HG02885 (cell line): Measurements from ENCODE around the gene FOXP2.
A peak's percentile ranks its signal among the peaks of the same experiment; 100 is the strongest.
"Not testable (repeated sequence)": the region's sequence is repeated elsewhere in the genome, so short reads cannot be mapped to it uniquely, and the experiment has no call there.

Experiments
- ATAC-seq: cut with Tn5 transposase; IDR thresholded peaks from one replicate; pipeline ENCODE4 v1.9.1; 2021; ENCODE audit warnings: mild to moderate bottlenecking; ENCODE audit not compliant: unreplicated experiment, poor library complexity

FOXP2 gene

GRCh38 chr7:114569220-114569619 lies 154.6 kb downstream of the FOXP2 start:
- ATAC-seq = no peak

GRCh38 chr7:114574384-114574783 lies 159.8 kb downstream of the FOXP2 start:
- no peak for ATAC-seq

DNA sequence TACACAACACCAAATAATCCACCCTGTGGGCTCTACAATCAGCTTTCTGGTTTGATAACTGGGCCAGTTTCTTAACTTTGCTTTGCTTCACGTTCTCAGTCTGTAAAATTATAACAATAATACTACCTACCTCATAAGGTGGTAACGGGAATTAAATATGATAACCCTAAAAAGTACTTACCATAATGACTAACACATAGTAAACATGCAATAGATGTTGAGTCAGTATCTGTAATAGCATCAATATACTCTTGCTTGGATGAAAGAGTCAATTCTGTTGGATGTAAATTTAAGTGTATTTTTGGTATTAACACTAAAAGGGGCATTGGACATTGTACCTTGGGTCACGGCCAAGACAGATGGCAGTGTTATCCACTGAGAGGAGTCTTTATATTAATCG lies 160.5 kb downstream of the FOXP2 start:
- ATAC-seq = no peak

DNA sequence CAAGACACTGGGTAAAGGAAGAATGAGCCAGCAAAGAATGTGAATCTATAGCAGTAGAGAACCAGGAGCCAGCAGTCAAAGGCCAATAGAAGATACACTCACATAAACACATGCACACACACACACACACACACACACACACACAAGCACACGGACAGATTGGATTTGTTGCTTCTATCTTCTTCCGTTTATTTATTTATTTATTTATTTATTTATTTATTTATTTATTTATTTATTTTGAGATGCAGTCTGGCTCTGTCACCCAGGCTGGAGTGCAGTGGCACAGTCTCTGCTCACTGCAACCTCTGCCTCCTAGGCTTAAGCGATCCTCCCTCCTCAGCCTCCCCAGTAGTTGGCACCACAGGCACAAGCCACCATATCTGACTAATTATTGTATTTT lies 166.3 kb downstream of the FOXP2 start:
- not testable (repeated sequence) for ATAC-seq

DNA sequence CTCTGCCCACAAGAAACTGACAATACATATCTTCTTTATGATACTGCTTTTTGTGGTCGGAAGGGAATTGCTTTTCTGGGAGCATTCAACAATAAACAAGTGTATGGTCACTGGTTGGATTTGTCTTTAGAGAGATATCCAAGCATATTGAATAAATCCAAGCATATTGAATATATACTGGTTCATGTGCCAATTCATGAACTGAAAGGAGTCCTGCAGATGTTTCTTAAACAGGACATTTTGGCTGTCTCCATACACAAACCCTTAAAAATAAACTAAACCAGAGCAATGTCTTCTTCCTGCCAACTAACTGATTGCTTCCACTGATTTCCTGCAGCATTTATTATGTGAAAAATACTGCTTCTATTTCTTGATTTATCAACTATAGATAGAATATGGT lies 173.9 kb downstream of the FOXP2 start:
- no peak for ATAC-seq

- ATAC-seq = no peak
These were observed 174.8 kb downstream of the FOXP2 start for GRCh38 chr7:114589436-114589835.

- ATAC-seq = no peak
These were observed 175.7 kb downstream of the FOXP2 start for GRCh38 chr7:114590298-114590697.

- ATAC-seq = no peak
These were observed 184.3 kb downstream of the FOXP2 start for GRCh38 chr7:114598946-114599345.

- ATAC-seq = no peak
These were observed 191.5 kb downstream of the FOXP2 start for GRCh38 chr7:114606100-114606499.

- ATAC-seq = not testable (repeated sequence)
These were observed 194.2 kb downstream of the FOXP2 start for GRCh38 chr7:114608822-114609221.

GRCh38 chr7:114620208-114620607 lies 205.6 kb downstream of the FOXP2 start:
- ATAC-seq = no peak

- no peak for ATAC-seq
These were observed 207.6 kb downstream of the FOXP2 start for GRCh38 chr7:114622221-114622620.

GRCh38 chr7:114623146-114623545 lies 208.5 kb downstream of the FOXP2 start:
- no peak for ATAC-seq

- no peak for ATAC-seq
These were observed 212.6 kb downstream of the FOXP2 start for GRCh38 chr7:114627231-114627630.

- no peak for ATAC-seq
These were observed 213.7 kb downstream of the FOXP2 start for GRCh38 chr7:114628362-114628761.

- ATAC-seq = no peak
These were observed 215.1 kb downstream of the FOXP2 start for GRCh38 chr7:114629762-114630161.

GRCh38 chr7:114630201-114630990 lies 215.8 kb downstream of the FOXP2 start:
- ATAC-seq = peak; percentile 5

GRCh38 chr7:114631249-114631822 lies 216.7 kb downstream of the FOXP2 start:
- peak; percentile 74 for ATAC-seq

- no peak for ATAC-seq
These were observed 224.8 kb downstream of the FOXP2 start for GRCh38 chr7:114639451-114639850.

DNA sequence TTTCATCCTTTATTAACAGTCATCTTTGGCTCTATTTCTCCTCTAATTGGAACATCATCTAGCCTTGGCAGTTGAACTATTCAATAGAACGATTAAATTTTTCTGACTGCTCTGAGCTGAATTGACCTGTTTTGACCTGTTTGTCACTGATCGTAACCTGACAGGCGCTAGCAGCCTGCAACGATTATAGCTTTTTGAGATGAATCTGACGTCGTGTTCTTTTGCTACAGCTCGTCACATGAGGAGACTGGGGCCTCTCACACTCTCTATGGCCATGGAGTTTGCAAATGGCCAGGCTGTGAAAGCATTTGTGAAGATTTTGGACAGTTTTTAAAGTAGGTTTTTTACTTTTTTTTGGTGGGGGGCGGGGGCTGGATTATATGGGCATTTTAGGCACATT lies 229.8 kb downstream of the FOXP2 start:
- ATAC-seq = no peak

- no peak for ATAC-seq
These were observed 230.8 kb downstream of the FOXP2 start for GRCh38 chr7:114645451-114645850.

DNA sequence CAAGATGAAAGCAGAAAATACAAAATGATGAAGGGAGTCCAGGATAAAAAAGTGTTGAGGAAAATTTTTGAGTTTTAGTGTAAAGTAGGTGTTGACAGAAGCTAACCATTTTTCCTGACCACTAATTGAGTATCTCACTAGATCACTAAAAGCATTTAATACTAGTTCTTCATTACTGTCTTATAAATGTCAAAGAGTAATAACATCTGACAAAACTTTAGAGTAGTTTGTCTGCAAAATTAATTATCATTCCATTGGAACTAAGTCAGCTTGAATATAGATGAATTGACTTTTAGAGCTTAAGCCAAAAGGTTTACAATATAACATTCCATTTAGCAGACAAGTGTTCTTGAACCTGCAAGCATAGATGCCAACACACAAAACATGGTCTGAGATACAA lies 232.9 kb downstream of the FOXP2 start:
- no peak for ATAC-seq
